ENCODE data around the gene DMRT1. TPM values are rescaled to one million over a fixed set of nuclear protein-coding genes. Genes with fewer than 3 reads are reported as not detected.

Gene DMRT1
- total and polyA plus RNA-seq, 2 donors (not counting 1 experiment from before 2014, with no cell fraction given), result not detected

- H3K4me1 ChIP-seq (ENCODE audit: control insufficient read depth, extremely low read depth, insufficient read depth, low read length), result no peaks in the 10 kb centered on the region
- no peak overlapping the region for H3K27ac ChIP-seq (ENCODE audit: insufficient read depth, low read length)
- no peak for DNase-seq (ENCODE audit: low read depth in 2 of 2)
- no peaks in the 10 kb centered on the region for H3K9me3 ChIP-seq (ENCODE audit: control insufficient read depth, insufficient read depth, low read depth, low read length)
- H2AFZ ChIP-seq (ENCODE audit: low read length), result no peak overlapping the region
- H3K79me2 ChIP-seq (ENCODE audit: control insufficient read depth, insufficient read depth, low read length), result no peaks in the 10 kb centered on the region
- no peaks in the 10 kb centered on the region for H4K20me1 ChIP-seq (ENCODE audit: control insufficient read depth, extremely low read depth, insufficient read depth, low read length)
- no peak overlapping the region for H3K4me3 ChIP-seq (replicated peaks in 1 of 4; ENCODE audit: control extremely low read depth in 1 of 4, insufficient read depth in 1 of 4, low read depth in 3 of 4, low read length in 4 of 4)
- H3K27me3 ChIP-seq (ENCODE audit: control insufficient read depth, insufficient read depth, low read length), result no peaks in the 10 kb centered on the region
- H3K9ac ChIP-seq (ENCODE audit: insufficient read depth, low read length), result no peak overlapping the region
- no peak for TF ChIP-seq EZH2 (IDR thresholded peaks at IDR 0.05; ENCODE audit: low read length, missing control alignments)
- TF ChIP-seq CTCF (conservative IDR thresholded peaks at IDR 0.05 in 1 of 2, IDR thresholded peaks at IDR 0.05 in 1 of 2; ENCODE audit: low read depth in 1 of 2, low read length in 2 of 2), result no peak
- H3K36me3 ChIP-seq (ENCODE audit: control insufficient read depth, insufficient read depth, low read length), result no peaks in the 10 kb centered on the region
- H3K4me2 ChIP-seq (ENCODE audit: extremely low read depth, insufficient read depth, low read length), result no peak overlapping the region
These were observed 79.4 kb downstream of the DMRT1 start for GRCh38 chr9:920927-921326.

DNA sequence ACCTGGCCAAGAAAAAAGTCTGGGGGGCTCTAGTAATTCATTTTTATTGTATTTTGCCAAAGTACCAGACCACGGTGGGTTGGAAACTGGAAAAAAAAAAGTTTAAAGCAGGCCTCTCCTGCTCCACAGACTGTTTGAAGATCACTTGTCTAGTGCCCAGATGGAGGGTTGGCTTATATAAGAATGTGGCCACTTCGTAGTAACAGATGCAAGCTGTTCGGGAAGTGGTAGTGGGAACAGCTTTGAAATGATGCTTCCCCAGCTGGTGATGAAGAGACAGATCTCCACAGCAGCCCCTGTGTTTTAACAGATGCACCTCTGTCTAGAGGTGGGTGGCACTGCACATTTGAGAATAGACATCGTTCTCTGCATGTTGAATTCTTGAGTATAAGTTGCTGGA lies 80.7 kb downstream of the DMRT1 start:
- Histone ChIP-seq H3K4me2 (ENCODE audit: extremely low read depth, insufficient read depth, low read length) (no peak overlapping the region), H3K36me3 (ENCODE audit: control insufficient read depth, insufficient read depth, low read length) (no peaks in the 10 kb centered on the region), H3K9ac (ENCODE audit: insufficient read depth, low read length) (no peak overlapping the region), H3K27ac (ENCODE audit: insufficient read depth, low read length) (no peak overlapping the region), H3K9me3 (ENCODE audit: control insufficient read depth, insufficient read depth, low read depth, low read length) (no peaks in the 10 kb centered on the region), H2AFZ (ENCODE audit: low read length) (no peak overlapping the region), H4K20me1 (ENCODE audit: control insufficient read depth, extremely low read depth, insufficient read depth, low read length) (no peaks in the 10 kb centered on the region), H3K79me2 (ENCODE audit: control insufficient read depth, insufficient read depth, low read length) (no peaks in the 10 kb centered on the region), H3K4me1 (ENCODE audit: control insufficient read depth, extremely low read depth, insufficient read depth, low read length) (no peaks in the 10 kb centered on the region), H3K4me3 (replicated peaks in 1 of 4; ENCODE audit: control extremely low read depth in 1 of 4, insufficient read depth in 1 of 4, low read depth in 3 of 4, low read length in 4 of 4) (no peak overlapping the region), H3K27me3 (ENCODE audit: control insufficient read depth, insufficient read depth, low read length) (no peaks in the 10 kb centered on the region)
- no peak for TF ChIP-seq EZH2 (IDR thresholded peaks at IDR 0.05; ENCODE audit: low read length, missing control alignments)
- no peak for TF ChIP-seq CTCF (conservative IDR thresholded peaks at IDR 0.05 in 1 of 2, IDR thresholded peaks at IDR 0.05 in 1 of 2; ENCODE audit: low read depth in 1 of 2, low read length in 2 of 2)
- no peak for DNase-seq (ENCODE audit: low read depth in 2 of 2)

- Histone ChIP-seq H3K9me3 (ENCODE audit: control insufficient read depth, insufficient read depth, low read depth, low read length) (no peaks in the 10 kb centered on the region), H3K79me2 (ENCODE audit: control insufficient read depth, insufficient read depth, low read length) (no peaks in the 10 kb centered on the region), H3K27me3 (ENCODE audit: control insufficient read depth, insufficient read depth, low read length) (no peaks in the 10 kb centered on the region), H2AFZ (ENCODE audit: low read length) (no peak overlapping the region), H3K27ac (ENCODE audit: insufficient read depth, low read length) (no peak overlapping the region), H4K20me1 (ENCODE audit: control insufficient read depth, extremely low read depth, insufficient read depth, low read length) (no peaks in the 10 kb centered on the region), H3K36me3 (ENCODE audit: control insufficient read depth, insufficient read depth, low read length) (no peaks in the 10 kb centered on the region), H3K4me2 (ENCODE audit: extremely low read depth, insufficient read depth, low read length) (no peak overlapping the region), H3K4me1 (ENCODE audit: control insufficient read depth, extremely low read depth, insufficient read depth, low read length) (no peaks in the 10 kb centered on the region), H3K4me3 (replicated peaks in 1 of 4; ENCODE audit: control extremely low read depth in 1 of 4, insufficient read depth in 1 of 4, low read depth in 3 of 4, low read length in 4 of 4) (no peak overlapping the region), H3K9ac (ENCODE audit: insufficient read depth, low read length) (no peak overlapping the region)
- DNase-seq (ENCODE audit: low read depth in 2 of 2), result no peak
- TF ChIP-seq CTCF (conservative IDR thresholded peaks at IDR 0.05 in 1 of 2, IDR thresholded peaks at IDR 0.05 in 1 of 2; ENCODE audit: low read depth in 1 of 2, low read length in 2 of 2) (no peak), EZH2 (IDR thresholded peaks at IDR 0.05; ENCODE audit: low read length, missing control alignments) (no peak)
These were observed 81.2 kb downstream of the DMRT1 start for GRCh38 chr9:922731-923130.

Measured in fibroblast of lung (primary cell).